ENCODE data around the gene PICK1. TPM values are rescaled to one million over a fixed set of nuclear protein-coding genes. Genes with fewer than 3 reads are reported as not detected.

Gene PICK1
- total RNA-seq, 1 experiment from 2014 or later, result 45.5 TPM

DNA sequence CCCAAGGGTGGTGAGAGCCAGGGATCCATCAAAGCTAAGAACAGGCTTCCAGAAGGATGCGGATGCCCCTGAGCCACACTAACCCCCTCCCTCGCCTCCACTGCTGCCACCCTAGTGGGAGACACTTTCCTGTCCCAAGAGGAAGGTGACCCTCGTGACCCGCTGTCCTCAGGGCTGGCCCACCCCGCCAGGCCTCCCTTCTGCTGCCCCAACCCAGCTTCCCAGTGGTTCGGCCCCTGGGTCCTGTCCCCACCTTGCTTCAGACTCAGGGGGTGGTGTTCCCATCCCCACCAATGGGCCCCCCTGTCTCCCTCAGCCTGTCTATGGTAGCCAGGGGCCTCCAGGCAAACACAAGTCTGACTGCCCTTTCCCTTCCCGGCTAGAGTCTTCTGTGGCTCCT, 6.5 kb upstream of the PICK1 start:
- Histone ChIP-seq H3K9ac (ENCODE audit: low read length) (no peak overlapping the region), H3K4me3 (ENCODE audit: low read length) (no peak overlapping the region), H3K4me1 (ENCODE audit: insufficient read depth, low read length) (no peaks in the 10 kb centered on the region), H3K27ac (ENCODE audit: low read length) (no peak overlapping the region), H3K4me2 (ENCODE audit: low read length) (no peak overlapping the region), H3F3A (ENCODE audit: low read length, unreplicated experiment) (no peaks in the 10 kb centered on the region), H2AFZ (ENCODE audit: low read length) (no peak overlapping the region), H3K9me2 (replicated peaks; ENCODE audit: low read length) (no peaks in the 10 kb centered on the region), H3K79me2 (ENCODE audit: low read length) (no peaks in the 10 kb centered on the region), H3K27me3 (ENCODE audit: low read length) (no peaks in the 10 kb centered on the region), H4K20me1 (ENCODE audit: low read length) (no peaks in the 10 kb centered on the region), H3K9me3 (ENCODE audit: low read length) (no peaks in the 10 kb centered on the region), H3K36me3 (ENCODE audit: low read depth, low read length) (no peaks in the 10 kb centered on the region; the same call in 1 of the 2 replicates)
- ChIA-PET CTCF (no interaction called here), POLR2A (ENCODE audit: unreplicated experiment) (no interaction called here)
- DNase-seq, result no peak
- intact Hi-C loops (cut with micrococcal nuclease), result loop anchor here (5.0 kb wide), 2 partner anchors 292 to 522 kb away; partner anchors contain the start of gene DMC1
- TF ChIP-seq EZH2 (IDR thresholded peaks at IDR 0.05; ENCODE audit: low read length, unreplicated experiment) (no peak), EZH2phosphoT487 (IDR thresholded peaks at IDR 0.05; ENCODE audit: borderline replicate concordance, low read length) (no peak)
- TF ChIP-seq, protein P1, sequence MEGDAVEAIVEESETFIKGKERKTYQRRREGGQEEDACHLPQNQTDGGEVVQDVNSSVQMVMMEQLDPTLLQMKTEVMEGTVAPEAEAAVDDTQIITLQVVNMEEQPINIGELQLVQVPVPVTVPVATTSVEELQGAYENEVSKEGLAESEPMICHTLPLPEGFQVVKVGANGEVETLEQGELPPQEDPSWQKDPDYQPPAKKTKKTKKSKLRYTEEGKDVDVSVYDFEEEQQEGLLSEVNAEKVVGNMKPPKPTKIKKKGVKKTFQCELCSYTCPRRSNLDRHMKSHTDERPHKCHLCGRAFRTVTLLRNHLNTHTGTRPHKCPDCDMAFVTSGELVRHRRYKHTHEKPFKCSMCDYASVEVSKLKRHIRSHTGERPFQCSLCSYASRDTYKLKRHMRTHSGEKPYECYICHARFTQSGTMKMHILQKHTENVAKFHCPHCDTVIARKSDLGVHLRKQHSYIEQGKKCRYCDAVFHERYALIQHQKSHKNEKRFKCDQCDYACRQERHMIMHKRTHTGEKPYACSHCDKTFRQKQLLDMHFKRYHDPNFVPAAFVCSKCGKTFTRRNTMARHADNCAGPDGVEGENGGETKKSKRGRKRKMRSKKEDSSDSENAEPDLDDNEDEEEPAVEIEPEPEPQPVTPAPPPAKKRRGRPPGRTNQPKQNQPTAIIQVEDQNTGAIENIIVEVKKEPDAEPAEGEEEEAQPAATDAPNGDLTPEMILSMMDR (conservative IDR thresholded peaks at IDR 0.05; ENCODE audit: low read depth, low read length), result no peak
- ATAC-seq, result no peak
- BruUV-seq (replicated peaks), result no TSS peak

DNA sequence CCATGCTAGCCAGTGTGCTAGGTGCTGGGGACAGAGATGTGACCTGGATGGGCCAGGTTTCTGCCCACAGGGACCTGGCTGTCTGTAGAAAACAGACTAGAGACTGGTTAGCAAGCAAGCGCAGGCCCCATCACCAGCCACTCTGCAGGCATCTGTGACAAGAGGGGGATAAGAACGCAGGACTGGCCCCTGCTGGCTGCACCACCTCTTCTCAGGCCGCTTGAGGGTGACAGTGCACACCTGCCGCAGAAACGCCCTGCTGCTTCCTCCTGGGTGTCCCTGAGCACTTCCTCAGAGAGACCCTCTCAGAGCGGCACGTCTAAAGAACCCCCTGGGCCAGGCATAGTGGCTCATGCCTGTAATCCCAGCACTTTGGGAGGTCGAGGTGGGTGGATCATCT, 5.9 kb upstream of the PICK1 start:
- Histone ChIP-seq H3K27ac (ENCODE audit: low read length) (no peak overlapping the region), H3K9me3 (ENCODE audit: low read length) (no peaks in the 10 kb centered on the region), H3K79me2 (ENCODE audit: low read length) (no peaks in the 10 kb centered on the region), H3K4me3 (ENCODE audit: low read length) (no peak overlapping the region), H3F3A (ENCODE audit: low read length, unreplicated experiment) (no peaks in the 10 kb centered on the region), H4K20me1 (ENCODE audit: low read length) (no peaks in the 10 kb centered on the region), H3K9ac (ENCODE audit: low read length) (no peak overlapping the region), H3K27me3 (ENCODE audit: low read length) (no peaks in the 10 kb centered on the region), H3K4me2 (ENCODE audit: low read length) (no peak overlapping the region), H2AFZ (ENCODE audit: low read length) (no peak overlapping the region), H3K9me2 (replicated peaks; ENCODE audit: low read length) (no peaks in the 10 kb centered on the region), H3K36me3 (ENCODE audit: low read depth, low read length) (no peaks in the 10 kb centered on the region; the same call in 1 of the 2 replicates), H3K4me1 (ENCODE audit: insufficient read depth, low read length) (no peaks in the 10 kb centered on the region)
- intact Hi-C loops (cut with micrococcal nuclease), result loop anchor here (5.0 kb wide), 2 partner anchors 291 to 521 kb away; partner anchors contain the start of gene DMC1
- CTCF ChIA-PET, result interaction anchor here (1.1 kb wide), 1 partner anchor 717 kb away, joined by 5 read pairs; no protein-coding TSS in a partner anchor
- DNase-seq (no peak), ATAC-seq (no peak)
- TF ChIP-seq EZH2 (IDR thresholded peaks at IDR 0.05; ENCODE audit: low read length, unreplicated experiment) (no peak), EZH2phosphoT487 (IDR thresholded peaks at IDR 0.05; ENCODE audit: borderline replicate concordance, low read length) (no peak)
- TF ChIP-seq, protein P1 (conservative IDR thresholded peaks at IDR 0.05; ENCODE audit: low read depth, low read length), result no peak
- no TSS peak for BruUV-seq (replicated peaks)
- POLR2A ChIA-PET (ENCODE audit: unreplicated experiment), result no interaction called here

Measured in PC-3 (cell line).